Fibroblast of skin of scalp (primary cell): ENCODE data around the gene PSAP.

Experiments used
- DNase-seq: peaks from one replicate; pipeline ENCODE4 v3.0.0-alpha.2; 2013

Gene PSAP

GRCh38 chr10:71824333-71824732 is 26.7 kb downstream of the PSAP start:
- no peak for DNase-seq

GRCh38 chr10:71823356-71823755 is 27.7 kb downstream of the PSAP start:
- no peak for DNase-seq

GRCh38 chr10:71821909-71822763 is 28.9 kb downstream of the PSAP start:
- peak; percentile 43 for DNase-seq

GRCh38 chr10:71820966-71821365 is 30.1 kb downstream of the PSAP start:
- no peak for DNase-seq

DNA sequence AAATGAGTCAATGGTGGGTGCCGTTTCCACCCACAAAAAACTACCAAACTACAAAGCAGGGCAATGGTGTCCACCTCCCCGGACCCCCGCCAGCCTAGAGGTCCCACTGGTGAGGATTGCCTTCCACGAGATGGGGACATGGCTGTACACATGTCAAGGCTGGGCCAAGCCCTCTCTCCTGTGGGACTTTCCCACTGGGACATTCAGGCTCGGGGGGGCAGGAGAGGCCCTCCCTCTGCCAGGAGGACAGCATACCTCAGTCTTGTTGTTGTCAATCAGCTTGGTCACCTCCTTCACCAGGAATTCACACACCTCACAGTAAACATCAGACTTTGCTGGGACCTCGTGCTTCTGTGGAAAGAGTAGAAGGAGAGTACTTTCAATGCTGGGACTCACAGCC is 31.1 kb downstream of the PSAP start:
- no peak for DNase-seq

DNA sequence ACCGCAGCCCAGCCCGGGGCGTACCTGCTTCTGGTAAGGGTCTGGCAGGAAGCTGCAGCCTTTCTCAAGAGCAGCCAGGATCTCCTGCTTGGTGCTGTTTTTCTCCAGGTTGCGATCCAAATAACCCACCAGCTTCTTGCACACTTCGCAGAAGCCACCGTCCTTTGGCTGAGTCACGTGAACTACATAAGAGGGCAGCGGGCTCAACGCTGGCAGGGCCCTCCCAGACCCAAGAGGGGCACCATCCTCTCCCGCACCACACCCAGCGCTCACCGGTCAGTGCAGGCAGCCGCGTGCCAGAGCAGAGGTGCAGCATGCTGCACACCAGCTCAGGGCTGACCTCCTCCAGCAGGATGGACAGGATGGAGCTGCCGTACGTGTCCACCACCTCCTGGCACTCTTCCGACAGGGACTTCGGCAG is 31.6 kb downstream of the PSAP start:
- DNase-seq, result no peak

- DNase-seq, result no peak
Measured at GRCh38 chr10:71818674-71819260, 32.3 kb downstream of the PSAP start.

DNA sequence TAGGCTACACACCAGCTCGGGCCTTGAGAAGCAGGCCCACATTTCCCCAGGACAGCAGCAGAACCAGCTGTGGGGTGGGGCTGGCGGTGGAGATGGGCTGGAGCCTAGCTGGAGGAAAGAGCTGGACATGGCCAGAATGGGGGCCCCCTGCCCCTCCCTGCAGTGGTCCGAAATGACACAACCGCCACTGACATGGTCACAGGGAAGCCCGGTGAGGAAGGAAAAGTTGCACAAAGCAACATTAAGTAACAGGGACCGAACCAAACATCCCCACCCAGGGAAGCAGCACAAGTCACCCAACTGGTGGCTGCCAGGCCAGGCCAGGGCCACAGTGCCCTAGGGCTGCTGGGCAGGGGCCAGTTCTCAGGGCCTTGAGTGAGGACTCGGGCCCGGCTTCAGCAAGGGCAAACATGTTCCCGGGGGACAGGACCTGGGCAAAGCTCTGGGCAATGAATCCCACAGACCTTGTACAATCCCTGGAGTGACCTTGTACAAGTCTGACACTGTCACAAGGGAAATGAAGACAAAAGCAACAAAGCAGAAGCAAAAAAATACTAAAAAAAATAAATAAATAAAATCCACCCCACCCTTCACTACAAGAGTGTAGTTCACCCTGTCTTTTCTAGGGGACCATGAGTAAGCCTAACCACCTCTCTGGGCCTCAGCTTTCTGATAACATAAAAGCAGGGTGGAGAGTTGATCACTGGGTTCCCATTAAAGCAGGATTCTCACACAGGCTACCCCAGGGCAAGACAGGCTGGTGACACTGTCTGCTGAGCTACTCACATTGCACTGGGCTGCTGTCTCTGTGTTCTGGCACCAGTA is 33.0 kb downstream of the PSAP start:
- DNase-seq, result no peak

GRCh38 chr10:71816936-71817618 is 34.0 kb downstream of the PSAP start:
- no peak for DNase-seq

DNA sequence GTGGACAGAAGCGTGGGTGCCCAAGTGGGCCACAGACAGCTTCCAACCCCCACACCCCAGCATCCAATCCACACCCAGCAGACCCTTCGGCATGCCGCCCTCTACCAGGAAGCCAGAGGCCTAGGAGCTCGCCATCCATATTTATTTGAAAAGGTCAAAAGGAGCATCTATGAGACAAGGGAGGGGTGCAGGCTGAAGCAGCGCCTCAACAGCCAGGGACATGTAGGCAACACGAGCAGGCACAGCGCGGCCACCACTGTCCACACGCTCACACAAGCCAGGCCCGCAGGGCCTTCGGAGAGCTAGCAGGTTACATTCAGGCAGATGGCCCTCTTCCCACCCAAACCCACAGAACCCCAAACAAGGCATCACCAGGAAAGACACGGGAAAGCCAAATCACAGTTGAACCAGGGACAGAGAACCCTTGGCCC is 34.6 kb downstream of the PSAP start:
- DNase-seq, result no peak

- DNase-seq, result no peak
Measured at GRCh38 chr10:71815515-71816130, 35.4 kb downstream of the PSAP start.

- DNase-seq, result no peak
Measured at GRCh38 chr10:71814922-71815411, 36.1 kb downstream of the PSAP start.

GRCh38 chr10:71812913-71813590 is 38.0 kb downstream of the PSAP start:
- no peak for DNase-seq

GRCh38 chr10:71812016-71812912 is 38.8 kb downstream of the PSAP start:
- peak; percentile 53 for DNase-seq

GRCh38 chr10:71811351-71811750 is 39.7 kb downstream of the PSAP start:
- no peak for DNase-seq

DNA sequence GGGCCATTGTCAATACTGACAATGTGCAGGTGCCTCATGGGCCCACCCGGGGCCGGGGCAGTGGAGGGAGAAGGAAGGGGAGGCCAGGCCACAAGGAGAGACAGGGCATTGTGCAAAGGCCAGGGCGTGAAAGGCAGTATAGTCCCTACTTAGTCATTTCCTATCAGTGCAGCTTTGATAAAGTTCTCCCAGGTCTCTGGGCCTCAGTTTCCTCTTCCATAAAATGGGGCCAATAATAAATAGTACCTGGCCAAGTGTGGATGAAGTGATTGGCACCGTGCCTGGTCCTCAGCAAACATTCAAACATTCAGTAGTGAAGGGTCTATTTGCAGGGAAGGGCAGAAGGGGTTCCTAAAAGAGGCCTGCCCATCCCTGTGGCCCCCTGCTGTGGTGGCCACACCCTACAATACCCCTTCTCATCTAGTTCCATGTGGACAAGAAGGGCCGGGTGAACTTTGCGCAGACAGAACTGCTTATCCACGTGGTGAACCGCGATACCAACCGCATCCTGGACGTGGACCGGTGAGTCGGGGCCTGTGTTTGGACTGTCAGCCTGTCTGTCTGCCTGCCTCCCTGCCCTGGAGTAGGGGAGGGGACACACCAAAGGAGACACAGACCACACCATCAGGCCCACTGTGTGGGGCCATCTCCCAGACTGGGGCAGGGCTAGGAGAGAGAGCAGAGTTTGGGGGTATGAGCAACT is 40.9 kb downstream of the PSAP start:
- DNase-seq, result no peak

DNA sequence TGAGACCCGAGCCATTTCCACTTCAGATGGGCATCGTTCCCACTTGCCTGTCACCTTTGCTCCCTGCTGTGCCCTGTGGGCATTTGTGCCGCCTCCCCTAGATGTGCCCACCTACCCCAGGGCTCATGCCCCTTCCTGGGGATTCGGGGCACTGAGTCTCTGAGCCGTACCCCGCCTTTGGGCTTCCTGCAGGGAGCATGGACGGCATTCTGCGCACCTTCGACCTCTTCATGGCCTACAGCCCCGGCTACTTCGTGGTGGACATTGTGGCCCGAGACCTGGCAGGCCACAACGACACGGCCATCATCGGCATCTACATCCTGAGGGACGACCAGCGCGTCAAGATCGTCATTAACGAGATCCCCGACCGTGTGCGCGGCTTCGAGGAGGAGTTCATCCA is 41.4 kb downstream of the PSAP start:
- DNase-seq, result no peak

DNA sequence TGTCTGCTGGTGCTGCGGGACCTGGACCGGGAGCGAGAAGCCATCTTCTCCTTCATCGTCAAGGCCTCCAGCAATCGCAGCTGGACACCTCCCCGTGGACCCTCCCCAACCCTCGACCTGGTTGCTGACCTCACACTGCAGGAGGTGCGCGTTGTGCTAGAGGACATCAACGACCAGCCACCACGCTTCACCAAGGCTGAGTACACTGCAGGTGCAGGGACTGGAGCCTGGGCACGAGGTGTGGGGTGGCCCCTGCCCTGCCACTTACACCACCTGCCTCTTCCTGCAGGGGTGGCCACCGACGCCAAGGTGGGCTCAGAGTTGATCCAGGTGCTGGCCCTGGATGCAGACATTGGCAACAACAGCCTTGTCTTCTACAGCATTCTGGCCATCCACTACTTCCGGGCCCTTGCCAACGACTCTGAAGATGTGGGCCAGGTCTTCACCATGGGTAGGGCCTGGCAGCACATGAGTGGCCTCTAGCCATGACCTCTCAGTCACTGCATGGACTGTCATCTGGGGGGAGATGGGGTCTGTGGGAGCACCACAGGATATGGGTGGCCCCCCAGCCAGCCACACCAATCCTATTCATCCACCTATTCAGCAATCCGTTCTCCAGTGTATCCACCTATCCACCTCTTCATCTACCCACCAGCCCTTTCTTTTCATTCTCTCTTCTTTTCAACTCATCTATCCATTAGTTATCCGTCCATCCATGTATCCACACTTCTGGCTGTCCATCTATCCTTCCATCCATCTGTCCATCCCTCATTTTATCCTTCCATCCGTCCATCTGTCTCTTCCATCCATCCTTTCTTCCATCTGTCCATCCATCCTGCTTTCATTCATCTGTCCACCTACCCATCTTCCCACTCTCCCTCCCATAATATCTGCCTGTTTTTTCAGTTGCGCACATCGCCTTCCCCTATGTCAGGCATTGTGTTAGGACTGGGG is 43.2 kb downstream of the PSAP start:
- no peak for DNase-seq
